ENCODE measurements around the gene PCDHAC2.
A peak's percentile ranks its signal among the peaks of the same experiment; 100 is the strongest.

PCDHAC2 gene

DNA sequence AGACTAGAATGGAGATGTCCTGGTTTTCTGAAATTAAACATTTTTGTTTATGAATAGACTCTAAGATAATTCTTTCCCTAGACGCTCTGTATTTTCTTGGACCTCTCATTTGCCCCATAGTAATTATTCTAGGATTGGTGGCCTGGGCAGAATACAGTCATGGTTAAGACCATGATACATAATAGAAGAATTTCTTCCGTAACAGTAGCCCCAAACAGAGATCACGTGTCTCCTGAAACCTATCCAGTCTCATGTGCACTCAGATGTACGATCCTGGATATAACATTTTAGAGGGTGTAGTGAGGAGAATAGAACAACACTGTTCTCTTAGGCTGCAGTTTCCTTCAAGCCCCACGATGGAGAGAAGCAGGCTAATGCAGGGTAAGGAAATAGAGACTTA is 22.3 kb downstream of the PCDHAC2 start:
- no peak for DNase-seq (ENCODE audit: low spot score)

GRCh38 chr5:140989254-140990020 is 23.2 kb downstream of the PCDHAC2 start:
- DNase-seq (ENCODE audit: low spot score) = no peak

- DNase-seq (ENCODE audit: low spot score) = no peak
Observed at GRCh38 chr5:140992828-140993227, 26.6 kb downstream of the PCDHAC2 start.

GRCh38 chr5:140996060-140996459 is 29.8 kb downstream of the PCDHAC2 start:
- peak; percentile 35 for DNase-seq (ENCODE audit: low spot score)

GRCh38 chr5:140998921-140999410 is 32.7 kb downstream of the PCDHAC2 start:
- no peak for DNase-seq (ENCODE audit: low spot score)

DNA sequence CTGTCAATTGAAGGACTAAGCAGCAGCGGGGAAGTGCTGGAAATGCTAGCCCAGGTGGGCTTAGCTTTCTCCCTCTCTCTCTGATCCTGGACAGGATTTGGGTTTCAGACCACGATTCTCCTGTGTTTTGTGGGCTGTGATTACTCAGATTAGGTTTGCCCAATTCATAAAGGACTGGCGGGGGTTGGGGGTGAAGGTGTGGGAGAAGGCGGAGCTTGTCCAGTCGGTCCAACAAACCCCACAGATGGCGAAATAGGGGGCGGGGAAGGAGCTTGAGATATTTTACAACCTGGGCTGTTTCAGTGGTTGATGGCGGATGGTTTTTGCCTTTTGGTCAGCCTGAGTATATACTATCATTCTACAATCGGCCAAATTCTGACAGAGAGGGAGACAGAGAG is 35.2 kb downstream of the PCDHAC2 start:
- DNase-seq (ENCODE audit: low spot score) = no peak

DNA sequence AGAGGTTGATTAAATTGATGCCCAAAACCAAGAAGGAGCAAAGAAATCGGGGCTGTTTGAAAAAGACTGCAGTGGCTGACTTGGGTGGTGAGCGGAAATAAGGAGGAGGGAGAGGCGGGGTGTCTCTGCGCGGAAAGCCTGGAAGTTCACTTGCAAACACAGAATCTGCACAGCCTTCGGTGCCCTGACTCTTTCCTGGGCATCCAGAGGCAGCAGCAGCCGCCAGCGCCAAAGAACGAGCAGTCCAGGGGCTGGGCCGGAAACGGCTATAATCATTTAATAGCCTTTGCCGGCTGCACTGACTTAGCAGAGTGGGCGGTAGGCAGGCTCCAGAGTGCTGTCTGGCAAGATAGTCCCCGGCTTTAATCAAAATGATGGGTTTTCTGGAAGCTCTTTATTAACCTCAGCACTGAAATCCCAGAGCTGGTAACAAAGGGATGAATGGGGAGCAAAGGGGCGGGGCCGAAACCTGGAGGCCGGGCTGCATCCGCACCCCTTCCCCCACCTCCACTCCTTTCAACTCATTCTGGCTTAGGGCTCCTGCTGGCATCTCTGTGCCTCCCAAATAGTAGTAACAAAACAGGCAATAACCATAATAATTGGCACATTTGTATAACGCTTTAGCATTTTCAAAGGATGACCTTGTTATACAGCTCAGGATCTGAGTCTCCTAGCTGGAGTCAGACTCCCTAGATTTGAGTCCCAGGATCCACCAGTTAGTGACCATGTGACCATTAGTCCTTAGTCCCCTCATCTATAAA is 35.7 kb downstream of the PCDHAC2 start:
- DNase-seq (ENCODE audit: low spot score) = no peak

GRCh38 chr5:141002605-141002965 is 36.3 kb downstream of the PCDHAC2 start:
- DNase-seq (ENCODE audit: low spot score) = no peak

- no peak for DNase-seq (ENCODE audit: low spot score)
Observed at GRCh38 chr5:141003031-141003430, 36.8 kb downstream of the PCDHAC2 start.

DNA sequence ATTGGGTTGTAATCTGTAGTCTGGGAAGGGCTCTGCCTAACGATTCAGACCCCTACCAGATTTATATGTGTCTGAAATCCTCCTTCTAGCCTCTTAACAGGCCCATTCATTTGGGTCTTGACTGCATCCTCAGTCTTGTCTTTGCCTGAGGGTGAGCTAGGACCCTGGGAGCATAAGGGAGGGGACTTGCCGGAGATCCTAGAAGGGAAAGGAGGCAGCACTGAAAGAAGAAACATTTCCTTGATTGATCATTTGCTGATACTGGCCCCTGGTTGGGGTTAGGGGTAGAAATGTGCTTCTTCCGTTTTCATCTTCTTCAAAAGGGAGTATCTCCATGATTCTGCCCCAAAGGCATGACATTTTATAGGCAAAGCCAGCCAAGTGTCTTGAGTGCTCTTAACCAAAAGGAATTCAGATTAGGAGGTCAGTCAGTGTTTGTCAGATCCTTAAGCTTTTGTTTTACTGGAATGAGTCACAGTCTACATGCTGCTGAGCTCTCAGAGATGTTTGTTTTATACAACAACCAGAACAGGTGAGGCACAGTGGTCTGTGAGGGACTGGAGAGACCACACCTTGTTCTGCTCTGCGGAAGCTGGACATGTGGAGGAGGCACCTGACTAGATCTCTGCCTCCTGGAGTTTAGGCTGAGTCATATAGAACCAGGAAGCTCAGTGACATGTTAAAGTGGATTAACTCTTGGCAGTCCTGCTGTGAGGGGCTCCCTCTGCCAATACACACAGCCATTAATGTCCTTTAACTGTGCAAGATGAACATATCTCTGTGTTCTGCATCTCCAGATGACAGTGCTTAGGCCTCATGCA is 37.7 kb downstream of the PCDHAC2 start:
- DNase-seq (ENCODE audit: low spot score) = no peak

- no peak for DNase-seq (ENCODE audit: low spot score)
Observed at GRCh38 chr5:141007791-141008190, 41.5 kb downstream of the PCDHAC2 start.

DNA sequence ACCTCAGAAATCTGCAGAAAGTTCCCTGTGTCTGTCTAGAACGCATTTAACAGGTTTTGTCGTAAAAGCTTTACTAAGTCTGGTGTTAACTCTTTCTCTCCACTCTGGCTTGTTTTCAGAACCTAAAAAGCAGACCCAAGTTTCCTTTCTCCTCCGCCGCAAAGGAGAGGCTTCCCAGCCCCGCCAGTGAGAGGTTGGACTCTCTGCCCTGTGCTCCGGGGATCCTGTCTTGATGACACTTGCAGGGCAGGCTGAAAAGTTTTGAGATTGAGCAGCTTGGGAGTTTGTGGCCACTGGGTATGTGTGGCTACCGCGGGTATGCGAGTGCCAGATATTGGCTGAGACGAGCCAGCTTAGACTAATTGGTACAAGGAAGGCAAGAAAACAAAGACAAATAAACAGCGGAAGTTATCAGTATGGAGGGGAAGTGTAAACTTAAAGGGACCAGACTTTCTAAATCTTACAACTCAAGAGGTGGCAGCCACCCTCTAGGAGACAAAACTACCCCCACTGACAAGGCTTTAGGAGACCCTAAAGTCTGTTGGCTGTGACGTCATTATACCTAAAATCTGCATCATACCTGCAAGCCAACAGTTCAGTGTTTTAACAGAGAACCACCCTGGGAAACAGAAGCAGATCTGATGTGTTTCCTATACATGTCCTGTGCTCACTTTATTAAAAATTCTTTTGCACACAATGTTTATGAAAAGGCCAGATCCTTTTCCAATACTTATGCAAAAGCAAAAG is 43.9 kb downstream of the PCDHAC2 start:
- DNase-seq (ENCODE audit: low spot score) = no peak

GRCh38 chr5:141017943-141018342 is 51.7 kb downstream of the PCDHAC2 start:
- no peak for DNase-seq (ENCODE audit: low spot score)

Measured in pons (tissue), 1 donor.